M059J (cell line): ENCODE results near the gene LMAN2. TPM values are rescaled to one million over a fixed set of nuclear protein-coding genes. Genes with fewer than 3 reads are reported as not detected.
"Not testable (repeated sequence)": the region's sequence is repeated elsewhere in the genome, so short reads cannot be mapped to it uniquely, and the experiment has no call there.

ENCODE experiments used
- DNase-seq: peaks from one replicate; pipeline ENCODE4 v3.0.0-alpha.2; 2012; ENCODE audit warnings: low read depth
- total RNA-seq: library from RNA; depleted of rRNA; stranded (reverse); fragments of >200 nt; shearing (Covaris generic); gene quantifications from 2 replicates; pipeline ENCODE4 v1.2.3, GENCODE V29; 2014

LMAN2 gene
- total RNA-seq, 1 experiment from 2014 or later: 443 TPM

DNA sequence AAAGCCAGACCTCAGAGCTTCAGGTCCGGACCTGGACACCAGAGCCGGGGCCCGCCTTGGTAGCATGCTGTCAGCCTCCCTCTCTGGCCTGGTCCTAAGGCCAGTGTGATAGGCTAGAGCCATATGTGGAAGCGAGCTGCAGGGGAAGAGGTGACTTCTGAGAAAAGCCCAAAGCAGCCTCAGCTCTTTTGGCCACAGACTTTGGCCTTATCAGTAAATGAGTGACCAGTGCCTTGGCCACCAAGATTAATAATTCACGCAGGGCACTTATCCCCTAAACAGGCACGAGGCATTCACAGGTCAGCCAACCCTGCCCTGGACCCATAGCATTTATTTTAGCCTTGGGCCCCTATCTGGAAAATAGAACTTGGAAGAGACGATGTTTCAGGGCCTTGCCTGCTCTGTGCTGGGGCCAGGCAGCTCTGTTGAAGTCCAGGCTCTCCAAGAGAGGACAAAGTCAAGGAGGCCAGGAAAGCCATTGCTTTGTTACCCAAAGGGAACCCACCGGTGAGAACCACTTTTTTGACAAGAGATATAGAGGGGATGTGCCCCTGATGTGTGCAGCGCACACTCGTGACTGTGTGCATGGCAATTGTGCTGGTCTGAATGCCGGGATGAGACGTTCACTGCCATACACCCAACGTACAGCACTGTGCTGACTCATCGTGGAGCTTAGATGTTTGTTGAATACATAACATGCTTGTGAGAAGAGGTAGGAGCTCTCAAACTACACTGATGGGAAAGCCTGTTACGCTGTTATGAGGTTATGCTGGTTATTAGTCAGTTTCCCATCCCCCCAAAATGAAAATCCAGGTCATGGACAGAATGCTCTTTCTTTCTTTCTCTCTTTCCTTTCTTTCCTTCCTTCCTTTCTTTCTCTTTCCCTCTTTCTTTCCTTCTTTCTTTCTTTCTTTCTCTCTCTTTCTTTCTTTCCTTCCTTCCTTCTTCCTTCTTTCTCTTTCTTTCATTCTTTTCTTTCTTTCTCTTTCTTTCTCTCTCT, 27.7 kb upstream of the LMAN2 start:
- DNase-seq: peak; percentile 45

DNA sequence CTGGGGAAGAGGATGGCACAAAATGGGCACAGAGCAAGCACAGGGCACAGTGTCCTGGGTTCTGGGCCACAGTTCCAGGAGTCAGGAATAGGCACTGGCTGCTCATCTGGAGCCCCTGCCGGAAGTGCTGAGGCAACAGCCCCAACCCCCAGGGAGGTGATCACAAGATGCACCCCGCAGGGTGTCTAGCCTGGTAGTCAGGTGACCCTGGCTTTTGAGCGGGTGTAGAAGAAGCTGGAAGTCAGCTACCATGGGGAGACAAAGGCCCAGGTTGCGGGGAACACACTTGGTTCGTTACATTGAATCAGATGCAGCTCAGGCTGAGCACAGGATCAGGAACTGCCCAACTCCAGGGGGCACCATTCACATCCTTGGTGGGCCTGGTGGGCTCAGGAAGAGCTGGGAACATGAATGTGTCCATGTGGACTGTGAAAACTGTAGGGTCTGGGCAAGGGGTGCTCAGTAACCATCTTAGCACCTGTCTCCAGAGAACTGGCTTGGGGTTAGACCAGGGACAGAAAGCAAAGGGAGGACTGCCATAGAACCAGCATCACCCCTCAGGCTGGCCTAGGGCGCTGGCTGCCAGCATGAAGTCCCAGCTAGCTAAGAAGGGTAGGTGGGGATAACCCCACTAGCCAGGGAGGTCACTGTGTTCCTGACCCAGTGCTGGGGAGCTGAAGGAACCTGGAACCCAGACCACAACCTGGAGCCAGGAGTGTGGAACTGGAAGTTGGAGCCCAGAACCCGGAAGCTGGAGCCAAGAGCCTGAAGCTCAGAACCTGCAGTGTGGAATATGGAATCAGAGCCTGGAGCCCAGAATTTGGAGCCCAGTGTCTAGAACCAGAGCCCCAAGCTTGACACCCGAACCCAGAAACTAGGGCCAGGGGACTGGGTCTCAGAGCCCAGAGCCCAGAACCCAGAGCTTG, 26.6 kb upstream of the LMAN2 start:
- no peak for DNase-seq

DNA sequence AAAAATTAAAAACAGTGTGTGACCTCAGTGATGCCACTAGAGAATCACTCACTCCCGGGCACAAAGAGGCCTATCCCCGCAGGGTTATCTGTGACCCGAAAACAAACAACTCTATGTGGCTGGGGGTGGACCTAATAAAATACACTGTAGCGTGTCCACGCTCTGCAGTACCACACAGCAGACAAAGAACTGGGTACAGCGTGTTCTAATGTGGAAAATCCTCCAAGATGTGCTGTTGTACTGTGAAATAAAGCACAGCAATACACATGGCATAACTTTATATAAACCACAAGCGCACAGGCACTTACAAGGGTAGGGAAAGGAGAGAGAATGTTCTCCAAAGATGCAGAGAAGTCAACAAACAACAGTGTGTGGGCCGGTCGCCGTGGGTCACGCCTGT, 24.6 kb upstream of the LMAN2 start:
- DNase-seq: no peak

GRCh38 chr5:177375516-177375915, 24.0 kb upstream of the LMAN2 start:
- DNase-seq: not testable (repeated sequence)

DNA sequence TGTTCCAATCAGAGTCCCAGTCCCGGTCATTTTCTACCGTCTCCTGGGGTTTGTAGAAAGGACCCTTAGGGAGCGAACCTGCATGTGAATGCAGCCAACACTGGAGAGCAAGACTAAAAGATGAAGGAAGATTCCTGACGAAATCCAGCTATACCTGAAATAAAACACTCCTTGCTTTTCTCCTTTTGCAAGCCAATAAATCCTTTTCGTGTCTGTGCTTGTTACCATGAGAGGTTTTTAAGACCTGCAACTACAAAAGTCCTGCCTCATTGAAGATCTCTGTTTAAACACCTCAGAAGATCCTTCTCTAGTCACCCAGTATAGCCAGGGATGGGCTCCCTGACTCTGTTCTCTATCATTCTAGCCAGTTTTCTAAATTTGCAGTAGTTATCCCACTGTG, 22.7 kb upstream of the LMAN2 start:
- DNase-seq: no peak

DNA sequence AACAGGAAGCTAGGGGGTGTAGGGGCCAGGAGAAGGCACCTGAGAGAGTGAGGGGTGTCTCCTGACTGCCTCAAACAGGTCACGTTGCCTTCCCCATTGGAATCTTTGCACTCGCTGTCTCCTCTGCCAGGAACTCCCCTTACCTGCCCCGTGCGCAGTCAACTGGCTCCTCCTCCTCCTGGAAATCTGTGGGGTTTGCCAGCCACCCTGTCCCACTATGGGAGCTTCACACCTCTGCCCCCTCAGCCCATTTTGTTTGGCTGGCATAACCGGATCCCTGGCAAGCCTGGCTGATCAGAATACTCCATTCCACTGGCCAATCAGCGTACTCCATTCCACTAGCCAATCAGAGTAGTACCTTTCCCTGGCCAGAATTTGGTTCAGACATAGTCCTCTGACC, 22.3 kb upstream of the LMAN2 start:
- DNase-seq: no peak

GRCh38 chr5:177372910-177373309, 21.4 kb upstream of the LMAN2 start:
- DNase-seq: no peak

DNA sequence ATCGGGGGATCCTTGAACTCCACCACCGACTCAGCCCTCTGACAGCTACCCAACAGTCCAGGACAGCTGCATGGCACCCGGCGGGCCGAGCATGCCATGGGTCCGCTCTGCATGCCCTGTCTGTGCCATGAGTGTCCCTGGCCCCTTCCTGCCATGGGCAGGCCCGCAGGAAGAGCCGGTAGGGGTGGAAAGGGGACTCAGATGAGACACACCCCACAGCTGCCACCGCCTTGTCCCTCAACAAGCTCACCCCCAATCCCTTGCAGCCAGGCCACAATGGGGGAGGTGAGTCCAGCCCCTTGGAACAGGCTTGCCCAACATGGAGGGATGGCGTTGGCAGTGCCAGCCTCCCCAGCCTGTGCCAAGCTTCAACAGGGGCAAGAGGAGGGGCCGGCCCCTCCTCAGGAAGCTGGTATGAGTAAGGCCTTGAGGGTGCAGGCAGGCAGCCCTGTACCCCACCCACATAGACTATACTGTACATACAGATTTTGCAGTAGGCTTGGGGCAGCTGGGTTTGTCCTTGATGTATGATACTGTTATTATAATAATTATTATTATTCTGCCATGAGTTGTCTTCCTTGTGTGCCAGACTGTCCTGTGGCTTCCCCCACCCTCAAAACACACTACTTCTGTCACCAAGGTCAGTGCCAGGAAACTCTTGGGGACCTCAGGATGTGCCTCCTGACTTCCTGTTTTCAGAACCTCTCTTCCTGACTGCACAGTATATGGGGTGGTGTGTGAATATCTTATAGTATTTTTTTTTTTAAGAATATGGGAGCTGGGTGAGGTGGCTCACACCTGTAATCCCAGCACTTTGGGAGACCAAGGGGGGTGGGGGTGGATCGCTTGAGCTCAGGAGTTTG, 20.8 kb upstream of the LMAN2 start:
- no peak for DNase-seq

DNA sequence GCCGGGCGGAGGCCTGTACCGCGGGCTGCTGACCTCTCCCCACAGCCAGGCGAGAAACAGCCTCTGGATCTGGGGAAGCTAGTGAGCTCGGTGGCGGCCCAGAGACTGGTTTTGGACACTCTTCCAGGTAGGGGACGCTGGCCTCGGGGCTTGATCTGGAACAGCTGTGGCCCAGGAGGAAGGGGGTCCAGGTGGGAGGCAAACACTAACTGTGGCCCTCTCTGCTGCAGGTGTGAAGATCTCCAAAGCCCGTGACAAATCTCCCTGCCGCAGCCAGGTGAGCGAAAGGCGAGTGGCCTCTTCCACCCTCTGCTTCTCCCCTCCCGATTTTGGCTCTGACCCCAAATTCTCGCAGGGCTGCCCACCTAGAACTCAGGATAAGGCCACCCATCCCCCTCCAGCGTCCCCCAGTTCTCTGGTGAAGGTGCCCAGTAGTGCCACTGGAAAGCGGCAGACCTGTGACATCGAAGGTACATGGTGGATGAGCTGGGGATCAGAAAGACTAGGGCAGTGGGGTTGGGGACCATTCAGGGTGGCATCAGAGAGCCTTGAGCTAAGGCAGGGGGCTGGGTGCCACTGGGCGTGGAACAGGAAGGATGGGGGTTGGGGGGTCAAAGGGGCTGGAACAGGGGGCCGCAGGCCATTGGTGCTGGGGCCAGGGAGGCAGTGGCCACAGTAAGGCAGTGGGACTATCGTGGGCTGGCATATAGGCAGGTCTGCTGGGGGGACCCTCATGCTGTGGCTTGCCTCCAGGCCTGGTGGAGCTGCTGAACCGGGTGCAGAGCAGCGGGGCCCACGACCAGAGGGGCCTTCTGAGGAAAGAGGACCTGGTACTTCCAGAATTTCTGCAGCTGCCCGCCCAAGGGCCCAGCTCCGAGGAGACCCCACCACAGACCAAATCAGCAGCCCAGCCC, 19.9 kb upstream of the LMAN2 start:
- no peak for DNase-seq

- peak; percentile 79 for DNase-seq
These were observed 19.1 kb upstream of the LMAN2 start for GRCh38 chr5:177370488-177371119.

- no peak for DNase-seq
These were observed 18.4 kb upstream of the LMAN2 start for GRCh38 chr5:177369645-177370440.

DNA sequence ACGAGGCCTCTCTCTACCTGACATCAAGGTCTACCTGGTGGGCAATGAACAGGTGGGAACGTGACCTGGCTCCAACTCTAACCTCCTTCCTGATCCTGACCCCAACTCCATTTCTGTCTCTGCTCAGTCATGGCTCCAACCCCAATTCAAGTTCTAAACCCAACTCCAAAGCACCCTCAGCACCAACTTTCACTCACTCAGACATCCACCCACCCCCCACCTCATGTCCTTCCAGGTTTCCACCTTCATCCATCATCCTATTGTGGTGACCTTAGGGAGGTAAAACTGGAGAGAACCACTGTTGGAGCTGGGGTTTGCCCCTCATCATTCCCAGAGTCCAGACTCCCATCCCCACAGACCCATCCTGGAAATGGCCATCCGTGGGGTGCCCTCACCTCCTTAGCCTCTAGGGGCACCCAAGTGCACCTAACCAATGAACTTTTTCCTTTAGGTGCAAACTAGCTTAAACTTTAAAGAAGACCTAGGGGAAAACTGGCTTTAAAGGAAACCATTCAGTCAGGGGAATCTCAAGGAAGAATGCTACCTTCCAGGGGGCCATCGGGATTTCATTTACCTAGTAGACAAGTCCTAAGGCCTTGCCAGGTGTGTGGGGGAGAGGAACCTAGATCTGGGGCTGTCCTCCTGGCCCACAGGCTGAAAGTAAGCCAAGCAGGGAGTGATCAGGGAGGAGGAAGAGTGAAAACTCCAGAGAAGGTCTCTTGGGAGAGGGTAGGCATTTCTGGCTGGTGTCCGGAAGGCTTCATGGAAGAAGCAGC, 17.6 kb upstream of the LMAN2 start:
- peak; percentile 47 for DNase-seq

DNA sequence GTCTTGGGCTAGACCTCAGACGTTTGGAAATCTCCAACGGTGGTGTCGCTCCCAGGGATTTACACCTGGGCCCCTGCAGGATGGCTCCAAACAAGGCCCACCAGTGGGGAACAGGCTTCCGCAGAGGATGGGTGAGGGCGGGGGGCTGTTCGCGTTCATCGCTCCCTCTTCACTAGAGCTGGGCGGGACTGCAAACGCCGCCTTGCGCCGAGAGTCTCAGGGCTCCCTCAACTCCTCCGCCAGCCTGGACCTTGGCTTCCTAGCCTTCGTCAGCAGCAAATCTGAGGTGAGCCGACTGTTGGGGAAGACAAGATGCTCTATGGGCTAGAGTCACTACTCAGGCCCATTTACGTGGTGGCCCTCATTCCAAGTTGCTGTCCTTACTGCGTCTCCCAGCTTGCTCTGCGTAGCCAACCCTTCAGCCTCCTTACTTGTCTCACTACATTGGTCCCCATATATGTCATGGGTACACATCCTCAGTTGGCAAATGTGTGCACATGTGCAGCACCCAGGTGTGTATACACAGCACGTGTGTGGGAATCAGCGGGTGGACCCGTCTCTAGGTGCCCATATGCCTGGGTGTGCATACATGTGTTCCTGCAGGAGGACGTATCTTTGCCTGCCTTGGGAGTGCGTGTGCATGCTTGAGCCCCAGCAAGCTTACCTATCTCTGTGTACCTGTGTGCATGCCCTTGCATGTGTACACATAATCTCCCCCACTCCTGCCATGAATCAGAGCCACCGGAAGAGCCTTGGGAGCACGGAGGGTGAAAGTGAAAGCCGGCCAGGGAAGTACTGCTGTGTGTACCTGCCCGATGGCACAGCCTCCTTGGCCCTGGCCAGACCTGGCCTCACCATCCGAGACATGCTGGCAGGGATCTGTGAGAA, 16.8 kb upstream of the LMAN2 start:
- DNase-seq: no peak

GRCh38 chr5:177367323-177367848, 15.9 kb upstream of the LMAN2 start:
- no peak for DNase-seq

- peak; percentile 65 for DNase-seq
These were observed 15.3 kb upstream of the LMAN2 start for GRCh38 chr5:177366528-177367322.
